ENCODE results near the gene SLC24A5. TPM values are rescaled to one million over a fixed set of nuclear protein-coding genes. Genes with fewer than 3 reads are reported as not detected.

The SLC24A5 gene
- total RNA-seq, 2 experiments from 2014 or later = not detected

GRCh38 chr15:48096355-48096786 lies 24.4 kb upstream of the SLC24A5 start:
- H3K4me3 Mint-ChIP-seq = no peak overlapping the region

GRCh38 chr15:48096813-48097212 lies 24.0 kb upstream of the SLC24A5 start:
- no peak for ATAC-seq
- DNase-seq = no peak

More at GRCh38 chr15:48096355-48096786, 24.4 kb upstream of the SLC24A5 start:
- H3K4me1 Mint-ChIP-seq = no peaks in the 10 kb centered on the region
- H3K27me3 Mint-ChIP-seq = peaks cover 3% of the 10 kb centered on the region
- H3K36me3 Mint-ChIP-seq = no peaks in the 10 kb centered on the region
- DNase-seq (no peak), ATAC-seq (no peak)
- no peak overlapping the region for H3K27ac Mint-ChIP-seq
- CTCF ChIA-PET = no interaction called here
- H3K9me3 Mint-ChIP-seq (ENCODE audit: low read depth) = no peaks in the 10 kb centered on the region

GRCh38 chr15:48097264-48097663 lies 23.5 kb upstream of the SLC24A5 start:
- H3K9me3 Mint-ChIP-seq (ENCODE audit: low read depth) = no peaks in the 10 kb centered on the region
- DNase-seq (no peak), ATAC-seq (no peak)
- no peaks in the 10 kb centered on the region for H3K36me3 Mint-ChIP-seq
- H3K4me3 Mint-ChIP-seq = no peak overlapping the region
- CTCF ChIA-PET = no interaction called here
- H3K27me3 Mint-ChIP-seq = peaks cover 5% of the 10 kb centered on the region
- H3K27ac Mint-ChIP-seq = no peak overlapping the region
- no peaks in the 10 kb centered on the region for H3K4me1 Mint-ChIP-seq

More at GRCh38 chr15:48096813-48097212, 24.0 kb upstream of the SLC24A5 start:
- CTCF ChIA-PET = no interaction called here
- Mint-ChIP-seq H3K27ac (no peak overlapping the region), H3K27me3 (peaks cover 3% of the 10 kb centered on the region), H3K36me3 (no peaks in the 10 kb centered on the region), H3K4me1 (no peaks in the 10 kb centered on the region), H3K9me3 (ENCODE audit: low read depth) (no peaks in the 10 kb centered on the region), H3K4me3 (no peak overlapping the region)

GRCh38 chr15:48101376-48101961 lies 19.3 kb upstream of the SLC24A5 start:
- no peaks in the 10 kb centered on the region for H3K36me3 Mint-ChIP-seq
- DNase-seq = no peak
- H3K27me3 Mint-ChIP-seq = peaks cover 18% of the 10 kb centered on the region
- H3K9me3 Mint-ChIP-seq (ENCODE audit: low read depth) = no peaks in the 10 kb centered on the region
- H3K4me1 Mint-ChIP-seq = no peaks in the 10 kb centered on the region
- no peak overlapping the region for H3K4me3 Mint-ChIP-seq
- no peak for ATAC-seq
- H3K27ac Mint-ChIP-seq = no peak overlapping the region
- CTCF ChIA-PET = no interaction called here

GRCh38 chr15:48102167-48102566 lies 18.6 kb upstream of the SLC24A5 start:
- H3K27me3 Mint-ChIP-seq = peaks cover 22% of the 10 kb centered on the region
- H3K27ac Mint-ChIP-seq = no peak overlapping the region
- no peaks in the 10 kb centered on the region for H3K36me3 Mint-ChIP-seq
- CTCF ChIA-PET = no interaction called here
- H3K4me3 Mint-ChIP-seq = no peak overlapping the region
- no peaks in the 10 kb centered on the region for H3K4me1 Mint-ChIP-seq
- no peak for ATAC-seq
- no peaks in the 10 kb centered on the region for H3K9me3 Mint-ChIP-seq (ENCODE audit: low read depth)
- no peak for DNase-seq

GRCh38 chr15:48103647-48104046 lies 17.1 kb upstream of the SLC24A5 start:
- CTCF ChIA-PET = no interaction called here
- Mint-ChIP-seq H3K4me1 (no peaks in the 10 kb centered on the region), H3K36me3 (no peaks in the 10 kb centered on the region), H3K27ac (no peak overlapping the region), H3K27me3 (peaks cover 24% of the 10 kb centered on the region), H3K9me3 (ENCODE audit: low read depth) (no peaks in the 10 kb centered on the region), H3K4me3 (no peak overlapping the region)
- ATAC-seq (no peak), DNase-seq (no peak)

- Mint-ChIP-seq H3K27ac (no peak overlapping the region), H3K4me3 (no peak overlapping the region), H3K36me3 (no peaks in the 10 kb centered on the region), H3K9me3 (ENCODE audit: low read depth) (no peaks in the 10 kb centered on the region), H3K4me1 (no peaks in the 10 kb centered on the region), H3K27me3 (peaks cover 25% of the 10 kb centered on the region)
- CTCF ChIA-PET = no interaction called here
- no peak for ATAC-seq
- DNase-seq = no peak
These were observed 14.9 kb upstream of the SLC24A5 start for GRCh38 chr15:48105936-48106335.

GRCh38 chr15:48109212-48109611 lies 11.6 kb upstream of the SLC24A5 start:
- no peaks in the 10 kb centered on the region for H3K9me3 Mint-ChIP-seq (ENCODE audit: low read depth)
- DNase-seq (no peak), ATAC-seq (no peak)
- H3K27me3 Mint-ChIP-seq = peaks cover 14% of the 10 kb centered on the region
- no peak overlapping the region for H3K4me3 Mint-ChIP-seq
- H3K36me3 Mint-ChIP-seq = no peaks in the 10 kb centered on the region
- no peak overlapping the region for H3K27ac Mint-ChIP-seq
- H3K4me1 Mint-ChIP-seq = no peaks in the 10 kb centered on the region
- CTCF ChIA-PET = no interaction called here

GRCh38 chr15:48109856-48110531 lies 10.8 kb upstream of the SLC24A5 start:
- Mint-ChIP-seq H3K36me3 (no peaks in the 10 kb centered on the region), H3K9me3 (ENCODE audit: low read depth) (no peaks in the 10 kb centered on the region), H3K4me1 (no peaks in the 10 kb centered on the region), H3K4me3 (no peak overlapping the region), H3K27me3 (peaks cover 16% of the 10 kb centered on the region), H3K27ac (no peak overlapping the region)
- DNase-seq (no peak), ATAC-seq (no peak)
- CTCF ChIA-PET = no interaction called here

- CTCF ChIA-PET = no interaction called here
- no peaks in the 10 kb centered on the region for H3K36me3 Mint-ChIP-seq
- H3K27ac Mint-ChIP-seq = no peak overlapping the region
- DNase-seq (no peak), ATAC-seq (no peak)
- H3K27me3 Mint-ChIP-seq = peaks cover 7% of the 10 kb centered on the region
- no peaks in the 10 kb centered on the region for H3K4me1 Mint-ChIP-seq
- no peak overlapping the region for H3K4me3 Mint-ChIP-seq
- no peaks in the 10 kb centered on the region for H3K9me3 Mint-ChIP-seq (ENCODE audit: low read depth)
These were observed 8.5 kb upstream of the SLC24A5 start for GRCh38 chr15:48112242-48112641.

GRCh38 chr15:48119277-48119676 lies 1.5 kb upstream of the SLC24A5 start:
- CTCF ChIA-PET = interaction anchor here (0.6 kb wide), 1 partner anchor 109 kb away, joined by 3 read pairs; no protein-coding TSS in a partner anchor
- no peaks in the 10 kb centered on the region for H3K36me3 Mint-ChIP-seq
- DNase-seq (no peak), ATAC-seq (no peak)
- H3K9me3 Mint-ChIP-seq (ENCODE audit: low read depth) = no peaks in the 10 kb centered on the region
- no peak overlapping the region for H3K27ac Mint-ChIP-seq
- no peaks in the 10 kb centered on the region for H3K4me1 Mint-ChIP-seq
- H3K4me3 Mint-ChIP-seq = no peak overlapping the region
- H3K27me3 Mint-ChIP-seq = peaks cover 2% of the 10 kb centered on the region

- Mint-ChIP-seq H3K9me3 (ENCODE audit: low read depth) (no peaks in the 10 kb centered on the region), H3K27ac (no peak overlapping the region), H3K4me3 (no peak overlapping the region), H3K27me3 (peaks cover 6% of the 10 kb centered on the region), H3K36me3 (no peaks in the 10 kb centered on the region), H3K4me1 (no peaks in the 10 kb centered on the region)
- ATAC-seq = no peak
- no peak for DNase-seq
- CTCF ChIA-PET = no interaction called here
These were observed 1.1 kb downstream of the SLC24A5 start for GRCh38 chr15:48121849-48122248.

GRCh38 chr15:48126667-48127355 lies 6.0 kb downstream of the SLC24A5 start:
- CTCF ChIA-PET = no interaction called here
- no peak for DNase-seq
- no peak overlapping the region for H3K27ac Mint-ChIP-seq
- ATAC-seq = no peak
- no peaks in the 10 kb centered on the region for H3K36me3 Mint-ChIP-seq
- no peak overlapping the region for H3K4me3 Mint-ChIP-seq
- no peaks in the 10 kb centered on the region for H3K9me3 Mint-ChIP-seq (ENCODE audit: low read depth)
- H3K4me1 Mint-ChIP-seq = no peaks in the 10 kb centered on the region
- H3K27me3 Mint-ChIP-seq = peaks cover 18% of the 10 kb centered on the region

GRCh38 chr15:48131324-48131723 lies 10.5 kb downstream of the SLC24A5 start:
- H3K36me3 Mint-ChIP-seq = no peaks in the 10 kb centered on the region
- H3K4me3 Mint-ChIP-seq = no peak overlapping the region
- H3K9me3 Mint-ChIP-seq (ENCODE audit: low read depth) = no peaks in the 10 kb centered on the region
- CTCF ChIA-PET = no interaction called here
- DNase-seq (no peak), ATAC-seq (no peak)
- H3K27ac Mint-ChIP-seq = no peak overlapping the region
- no peaks in the 10 kb centered on the region for H3K4me1 Mint-ChIP-seq
- peaks cover 12% of the 10 kb centered on the region for H3K27me3 Mint-ChIP-seq
